GM23248 (cell line): Measurements from ENCODE around the gene ADISSP. TPM values are rescaled to one million over a fixed set of nuclear protein-coding genes. Genes with fewer than 3 reads are reported as not detected.

ENCODE experiments used
- DNase-seq: peaks from one replicate; pipeline ENCODE4 v3.0.0-alpha.2; 2015
- H2AFZ ChIP-seq: fragments of 200-600 bp; sonication (generic); 2 replicates; pipeline ENCODE4 v1.6.1; 2016; ENCODE audit warnings: antibody characterized with exemption
- H3F3A ChIP-seq: fragments of 200-600 bp; sonication (generic); 2 replicates; pipeline ENCODE4 v1.6.1; 2016; ENCODE audit warnings: mild to moderate bottlenecking, antibody characterized with exemption, mixed run types; ENCODE audit not compliant: insufficient read depth
- H3K27ac ChIP-seq: fragments of 200-600 bp; sonication (generic); 2 replicates; pipeline ENCODE4 v1.5.1; 2016; ENCODE audit warnings: mild to moderate bottlenecking
- H3K27me3 ChIP-seq: fragments of 200-600 bp; sonication (generic); replicated peaks from 2 replicates; pipeline ENCODE4 v1.6.1; 2016; ENCODE audit warnings: mild to moderate bottlenecking; ENCODE audit not compliant: insufficient read depth
- H3K36me3 ChIP-seq: fragments of 200-600 bp; sonication (generic); 2 replicates; pipeline ENCODE4 v1.6.1; 2016; ENCODE audit warnings: low read depth, mild to moderate bottlenecking
- H3K4me1 ChIP-seq: fragments of 200-600 bp; sonication (generic); 2 replicates; pipeline ENCODE4 v1.6.1; 2016; ENCODE audit warnings: mild to moderate bottlenecking; ENCODE audit not compliant: insufficient read depth
- H3K4me2 ChIP-seq: fragments of 200-600 bp; sonication (generic); one replicate; pipeline ENCODE4 v1.6.1; 2016; ENCODE audit warnings: mild to moderate bottlenecking; ENCODE audit not compliant: unreplicated experiment
- H3K4me3 ChIP-seq: fragments of 200-600 bp; sonication (generic); 2 replicates; pipeline ENCODE4 v1.5.1; 2016; ENCODE audit warnings: mild to moderate bottlenecking
- H3K79me2 ChIP-seq: fragments of 200-600 bp; sonication (generic); 2 replicates; pipeline ENCODE4 v1.6.1; 2016; ENCODE audit warnings: mild to moderate bottlenecking; ENCODE audit not compliant: insufficient read depth
- H3K9ac ChIP-seq: fragments of 200-600 bp; sonication (generic); 2 replicates; pipeline ENCODE4 v1.6.1; 2016; ENCODE audit warnings: mild to moderate bottlenecking
- H3K9me2 ChIP-seq: fragments of 200-600 bp; sonication (generic); 2 replicates; pipeline ENCODE4 v1.6.1; 2016; ENCODE audit warnings: mixed run types, mild to moderate bottlenecking, moderate library complexity; ENCODE audit not compliant: insufficient read depth
- H3K9me3 ChIP-seq: fragments of 200-600 bp; sonication (generic); one replicate; pipeline ENCODE4 v1.6.1; 2017; ENCODE audit warnings: low read depth
- H4K20me1 ChIP-seq: fragments of 200-600 bp; sonication (generic); 2 replicates; pipeline ENCODE4 v1.6.0; 2016; ENCODE audit not compliant: insufficient read depth
- EZH2 ChIP-seq: fragments of 200-600 bp; sonication (generic); IDR thresholded peaks from 2 replicates; pipeline ENCODE4 v1.6.1; 2018; ENCODE audit warnings: antibody characterized with exemption, mild to moderate bottlenecking; ENCODE audit not compliant: insufficient read depth, poor library complexity, severe bottlenecking
- EZH2phosphoT487 ChIP-seq: fragments of 200-600 bp; sonication (generic); IDR thresholded peaks from 2 replicates; pipeline ENCODE4 v1.6.1; 2018; ENCODE audit warnings: antibody characterized with exemption, moderate library complexity, mild to moderate bottlenecking, low read depth; ENCODE audit not compliant: insufficient read depth
- WGBS, 2 experiments: methylation state at CpG; one replicate each; pipeline ENCODE4 v1.1.6; 2015 to 2017; ENCODE audit warnings: low lambda C conversion rate in 2 of 2, low coverage in 1 of 2; ENCODE audit errors: missing lambda C conversion rate in 2 of 2; 5-methylcytosine and 5-hydroxymethylcytosine counted together
- in situ Hi-C: fragments of 300-500 bp; cut with MboI; formaldehyde crosslinking; loops from 2 replicates; pipeline ENCODE4 v1.15.0; 2020
- polyA plus RNA-seq: library from polyadenylated mRNA; unstranded; fragments of >200 nt; fragmentation: Nextera tagmentation; extraction: Ambion mirVana; gene quantifications from 2 replicates; pipeline ENCODE4 v1.2.1, GENCODE V29; 2016
- total RNA-seq: library from RNA; depleted of rRNA; stranded (reverse); fragments of >200 nt; shearing (Covaris generic); gene quantifications from 2 replicates; pipeline ENCODE4 v1.2.3, GENCODE V29; 2014; rRNA removed

The ADISSP gene
- total RNA-seq (44.9 and 49.1 TPM in 2 replicates), polyA plus RNA-seq (62.6 and 65.4 TPM in 2 replicates)

- Histone ChIP-seq H3K4me1 (peaks cover 10% of the 10 kb centered on the region; the same call in 1 of the 2 replicates), H3K9ac (peak within 1 kb of the TSS; percentile 91), H3K4me3 (peak within 1 kb of the TSS; percentile 82), H3K79me2 (peaks cover 17% of the 10 kb centered on the region), H3K27ac (peak within 1 kb of the TSS; percentile 88), H3K9me3 (no peaks in the 10 kb centered on the region), H3K4me2 (peak within 1 kb of the TSS; percentile 97), H4K20me1 (no peaks in the 10 kb centered on the region), H3K36me3 (no peaks in the 10 kb centered on the region), H3K9me2 (no peaks in the 10 kb centered on the region), H2AFZ (peak within 1 kb of the TSS; percentile 93), H3F3A (peaks cover 8% of the 10 kb centered on the region; the same call in 1 of the 2 replicates), H3K27me3 (no peaks in the 10 kb centered on the region)
- TF ChIP-seq EZH2, result no peak
- no peak for TF ChIP-seq EZH2phosphoT487
- in situ Hi-C loops, result no loop called here
- DNase-seq, result peak; percentile 100
- 1% methylated on average over 36 to 72 of the region's 80 CpGs for WGBS, 2 experiments
Measured at GRCh38 chr20:3767427-3768341, at the start of gene ADISSP. TSS of gene ADISSP (minus strand) at chr20:3767753. CDS start at chr20:3760100, 7,653 bp downstream.

GRCh38 chr20:3815703-3816315, 48.3 kb upstream of the ADISSP start:
- Histone ChIP-seq H3K27me3 (no peaks in the 10 kb centered on the region), H3K79me2 (peaks cover under 1% of the 10 kb centered on the region), H3K36me3 (no peaks in the 10 kb centered on the region), H3K9ac (no peak overlapping the region), H3K9me3 (no peaks in the 10 kb centered on the region), H3K27ac (no peak overlapping the region), H3K4me2 (no peak overlapping the region), H3K9me2 (no peaks in the 10 kb centered on the region), H3K4me3 (no peak overlapping the region), H4K20me1 (no peaks in the 10 kb centered on the region), H3K4me1 (peaks cover 15% of the 10 kb centered on the region), H2AFZ (no peak overlapping the region), H3F3A (peaks cover 24% of the 10 kb centered on the region)
- DNase-seq, result no peak
- in situ Hi-C loops, result no loop called here
- 79 to 85% methylated on average over 9 of the region's 9 CpGs for WGBS, 2 experiments
- no peak for TF ChIP-seq EZH2
- TF ChIP-seq EZH2phosphoT487, result no peak

- Histone ChIP-seq H3K4me1 (peaks cover 23% of the 10 kb centered on the region), H3K4me2 (no peak overlapping the region), H3K4me3 (no peak overlapping the region), H2AFZ (no peak overlapping the region), H3F3A (peaks cover 32% of the 10 kb centered on the region), H3K27me3 (no peaks in the 10 kb centered on the region), H3K9me3 (no peaks in the 10 kb centered on the region), H3K79me2 (0 out of 2 replicates have a peak, but pooled peaks cover 5% of the 10 kb centered on the region), H4K20me1 (no peaks in the 10 kb centered on the region), H3K27ac (no peak overlapping the region), H3K36me3 (no peaks in the 10 kb centered on the region), H3K9ac (no peak overlapping the region), H3K9me2 (no peaks in the 10 kb centered on the region)
- WGBS, 2 experiments, result 81 to 88% methylated on average over 7 of the region's 7 CpGs
- DNase-seq, result no peak
- TF ChIP-seq EZH2 (no peak), EZH2phosphoT487 (no peak)
- in situ Hi-C loops, result no loop called here
Measured at GRCh38 chr20:3814928-3815495, 47.5 kb upstream of the ADISSP start.

- Histone ChIP-seq H3K4me1 (peaks cover 27% of the 10 kb centered on the region), H3K27ac (no peak overlapping the region), H3K9ac (no peak overlapping the region), H3K79me2 (0 out of 2 replicates have a peak, but pooled peaks cover 10% of the 10 kb centered on the region), H3K4me3 (no peak overlapping the region), H3K4me2 (no peak overlapping the region), H3K36me3 (no peaks in the 10 kb centered on the region), H3K9me3 (no peaks in the 10 kb centered on the region), H2AFZ (no peak overlapping the region), H3F3A (peaks cover 37% of the 10 kb centered on the region), H4K20me1 (no peaks in the 10 kb centered on the region), H3K27me3 (no peaks in the 10 kb centered on the region), H3K9me2 (no peaks in the 10 kb centered on the region)
- DNase-seq, result no peak
- TF ChIP-seq EZH2 (no peak), EZH2phosphoT487 (no peak)
- WGBS, 2 experiments, result 95 to 96% methylated on average over 12 of the region's 12 CpGs
- in situ Hi-C loops, result no loop called here
Measured at GRCh38 chr20:3813848-3814581, 46.5 kb upstream of the ADISSP start.
